Stomach (tissue), 4 donors: ENCODE results near the gene ZNF627.

Experiments
- POLR2A ChIP-seq, 4 donors: fragments of 450-650 bp; IDR thresholded peaks; one replicate each; pipeline ENCODE4 v1.6.1; 2016; ENCODE audit warnings: antibody characterized with exemption in 4 of 4, control low read depth in 2 of 4, mild to moderate bottlenecking in 1 of 4, moderate library complexity in 1 of 4
- POLR2AphosphoS5 ChIP-seq, 3 donors: sonication (generic); formaldehyde crosslinking; IDR thresholded peaks; one replicate each; pipeline ENCODE4 v1.6.1; 2016; ENCODE audit warnings: antibody characterized with exemption in 3 of 3
- TF ChIP-seq, protein P1 (sequence below), 7 experiments: fragments of 450-650 bp in 4 of 7; fragments of 200-600 bp in 3 of 7; sonication (generic) in 3 of 7; IDR thresholded peaks; one replicate each; pipeline ENCODE4 v1.5.1; 2016 to 2019; ENCODE audit warnings: antibody characterized with exemption in 7 of 7, control low read depth in 2 of 7, mild to moderate bottlenecking in 1 of 7

DNA sequence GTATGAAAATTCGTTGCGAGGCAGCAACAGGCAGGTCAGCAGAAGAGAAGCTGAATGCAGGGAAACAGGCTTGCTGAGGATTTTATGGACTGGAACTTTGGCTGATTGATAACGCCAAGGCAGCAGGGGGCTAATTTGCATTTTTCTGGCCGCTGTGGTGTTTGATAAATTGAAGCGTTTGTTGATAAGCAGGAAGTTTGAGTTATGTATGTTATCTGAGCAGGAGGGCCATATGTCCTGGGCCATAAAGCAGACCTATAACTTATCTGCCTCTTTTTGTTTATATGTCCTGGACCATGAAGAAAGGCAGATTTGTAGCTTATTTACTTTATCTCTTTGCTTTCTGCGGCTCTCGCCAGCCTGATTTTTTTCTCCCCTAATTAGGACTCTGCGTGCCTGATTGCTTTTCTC is 65.9 kb downstream of the ZNF627 start:
- TF ChIP-seq, protein P1, sequence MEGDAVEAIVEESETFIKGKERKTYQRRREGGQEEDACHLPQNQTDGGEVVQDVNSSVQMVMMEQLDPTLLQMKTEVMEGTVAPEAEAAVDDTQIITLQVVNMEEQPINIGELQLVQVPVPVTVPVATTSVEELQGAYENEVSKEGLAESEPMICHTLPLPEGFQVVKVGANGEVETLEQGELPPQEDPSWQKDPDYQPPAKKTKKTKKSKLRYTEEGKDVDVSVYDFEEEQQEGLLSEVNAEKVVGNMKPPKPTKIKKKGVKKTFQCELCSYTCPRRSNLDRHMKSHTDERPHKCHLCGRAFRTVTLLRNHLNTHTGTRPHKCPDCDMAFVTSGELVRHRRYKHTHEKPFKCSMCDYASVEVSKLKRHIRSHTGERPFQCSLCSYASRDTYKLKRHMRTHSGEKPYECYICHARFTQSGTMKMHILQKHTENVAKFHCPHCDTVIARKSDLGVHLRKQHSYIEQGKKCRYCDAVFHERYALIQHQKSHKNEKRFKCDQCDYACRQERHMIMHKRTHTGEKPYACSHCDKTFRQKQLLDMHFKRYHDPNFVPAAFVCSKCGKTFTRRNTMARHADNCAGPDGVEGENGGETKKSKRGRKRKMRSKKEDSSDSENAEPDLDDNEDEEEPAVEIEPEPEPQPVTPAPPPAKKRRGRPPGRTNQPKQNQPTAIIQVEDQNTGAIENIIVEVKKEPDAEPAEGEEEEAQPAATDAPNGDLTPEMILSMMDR (IDR thresholded peaks at IDR 0.05): no peak
- TF ChIP-seq POLR2A (IDR thresholded peaks at IDR 0.05): no peak
- no peak for TF ChIP-seq POLR2AphosphoS5 (IDR thresholded peaks at IDR 0.05)
